Anterior cingulate cortex (tissue), 58 donors: Measurements from ENCODE around the gene ASGR2.
A peak's percentile ranks its signal among the peaks of the same experiment; 100 is the strongest.

Experiments used
- DNase-seq, 58 donors: peaks; one replicate each; lab custom pipeline; 2025; lab: John Stamatoyannopoulos, UW

ASGR2 gene

DNA sequence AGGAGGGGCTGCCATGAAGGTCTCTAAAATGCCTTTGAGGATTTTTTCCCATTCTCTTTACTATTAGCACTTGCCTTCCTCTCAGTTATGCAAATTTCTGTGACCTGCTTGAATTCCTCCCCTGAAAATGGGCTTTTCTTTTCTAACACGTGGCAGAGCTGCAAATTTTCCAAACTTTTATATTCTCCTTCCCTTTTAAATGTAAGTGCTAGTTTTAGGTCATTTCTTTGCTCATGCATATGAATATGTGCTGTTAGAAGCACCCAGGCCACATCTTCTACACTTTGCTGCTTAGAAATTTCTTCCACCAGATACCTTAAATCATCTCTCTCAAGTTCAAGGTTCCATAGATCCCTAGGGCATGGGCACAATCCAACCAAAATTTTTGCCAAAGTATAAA lies 46.4 kb downstream of the ASGR2 start:
- DNase-seq, result no peak

DNA sequence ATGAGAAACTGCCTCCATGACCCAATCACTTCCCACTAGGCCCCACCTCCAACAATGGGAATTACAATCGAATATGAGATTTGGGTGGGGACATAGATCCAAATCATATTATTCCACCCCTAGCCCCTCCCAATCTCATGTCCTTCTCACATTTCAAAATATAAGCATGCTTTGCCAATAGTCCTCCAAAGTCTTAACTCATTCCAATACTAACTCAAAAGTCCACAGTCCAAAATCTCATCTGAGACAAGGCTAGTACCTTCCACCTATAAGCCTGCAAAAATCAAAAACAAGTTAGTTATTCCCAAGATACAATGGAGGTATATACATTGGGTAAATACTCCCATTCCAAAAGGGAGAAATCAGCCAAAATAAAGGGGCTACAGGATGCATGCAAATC lies 47.4 kb downstream of the ASGR2 start:
- no peak for DNase-seq

DNA sequence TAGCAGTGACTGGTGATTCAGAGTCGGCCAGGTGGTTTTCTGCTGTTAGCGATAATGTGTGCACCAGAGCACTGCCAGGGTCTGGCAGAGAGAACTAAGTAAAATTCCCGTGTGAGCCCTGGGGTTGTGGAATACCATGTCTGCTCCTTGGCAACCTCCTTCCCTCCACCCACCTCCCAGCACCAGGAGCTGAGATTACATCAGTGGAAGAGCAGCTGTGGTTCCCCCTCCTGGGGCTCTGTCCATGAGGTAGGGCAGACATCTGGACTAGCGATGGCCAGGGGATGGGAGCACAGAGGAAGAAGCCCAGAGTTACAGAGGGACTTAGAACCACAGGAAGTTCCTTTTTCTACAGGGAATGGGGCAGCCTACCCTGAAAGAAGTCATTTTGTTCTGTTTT lies 50.4 kb downstream of the ASGR2 start:
- DNase-seq, result peak in 5 of 58 donors; percentile 19 to 59 (median 31)

DNA sequence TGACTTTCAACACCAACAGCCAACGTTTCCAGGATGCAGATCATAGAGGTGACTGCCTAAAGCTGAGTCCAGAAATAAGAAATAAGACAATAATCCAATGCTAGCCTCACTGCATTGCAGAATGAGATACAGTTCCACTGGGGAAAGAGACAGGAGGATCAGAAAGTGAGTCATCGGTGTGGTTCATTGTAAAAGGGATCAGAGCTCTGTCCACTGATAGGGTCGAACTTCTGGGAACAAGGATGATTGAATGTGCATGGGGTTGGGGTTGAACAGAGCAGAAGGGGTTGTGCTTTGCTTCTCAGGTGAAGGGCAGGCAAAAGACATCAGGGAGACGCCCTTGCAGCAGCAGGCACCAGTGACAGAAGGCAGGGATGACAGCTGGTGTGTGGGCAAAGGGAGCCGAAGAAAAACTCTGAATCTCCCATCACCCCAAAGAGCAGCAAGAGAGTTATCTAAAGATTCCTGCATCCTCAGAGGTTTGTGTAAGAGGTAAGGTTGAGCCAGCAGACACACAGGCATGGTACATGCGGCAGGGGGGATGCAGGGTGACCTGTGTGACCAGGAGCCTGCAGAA lies 51.0 kb downstream of the ASGR2 start:
- peak in 19 of 58 donors; percentile 11 to 66 (median 29) for DNase-seq

DNA sequence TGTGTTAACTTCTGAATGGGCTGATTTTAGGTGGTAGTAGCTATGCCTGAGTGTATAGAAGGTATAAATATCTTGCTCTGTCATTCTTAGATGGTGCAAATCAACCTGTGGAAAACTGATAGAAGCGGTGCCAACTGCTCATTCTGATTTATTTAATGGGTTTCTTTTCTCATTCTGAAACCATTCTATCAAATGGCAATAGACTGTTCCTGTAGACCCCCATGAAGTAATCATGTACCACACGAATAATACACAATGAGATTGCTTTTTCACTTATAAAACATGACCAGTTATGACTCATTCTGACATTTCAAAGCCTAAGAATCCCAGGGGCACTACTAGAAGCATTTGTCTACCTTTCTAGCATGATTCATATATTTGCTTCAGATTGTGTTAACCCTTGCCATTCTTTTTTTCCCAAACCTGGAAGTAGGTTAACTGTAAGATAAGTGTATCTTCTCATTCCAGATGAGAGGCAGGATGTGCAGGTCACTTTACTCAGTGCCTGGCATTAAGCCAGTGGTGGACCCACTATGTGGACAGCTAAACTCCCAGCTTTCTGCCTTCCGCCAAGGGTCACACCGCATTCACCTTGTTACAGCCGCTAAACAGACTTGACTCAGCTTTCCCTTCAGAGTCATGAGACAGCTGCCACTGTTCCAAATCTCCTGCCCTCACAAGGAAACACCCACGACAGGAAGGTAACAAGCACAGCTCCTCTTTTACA lies 54.3 kb downstream of the ASGR2 start:
- peak in 1 of 58 donors; percentile 14 for DNase-seq

DNA sequence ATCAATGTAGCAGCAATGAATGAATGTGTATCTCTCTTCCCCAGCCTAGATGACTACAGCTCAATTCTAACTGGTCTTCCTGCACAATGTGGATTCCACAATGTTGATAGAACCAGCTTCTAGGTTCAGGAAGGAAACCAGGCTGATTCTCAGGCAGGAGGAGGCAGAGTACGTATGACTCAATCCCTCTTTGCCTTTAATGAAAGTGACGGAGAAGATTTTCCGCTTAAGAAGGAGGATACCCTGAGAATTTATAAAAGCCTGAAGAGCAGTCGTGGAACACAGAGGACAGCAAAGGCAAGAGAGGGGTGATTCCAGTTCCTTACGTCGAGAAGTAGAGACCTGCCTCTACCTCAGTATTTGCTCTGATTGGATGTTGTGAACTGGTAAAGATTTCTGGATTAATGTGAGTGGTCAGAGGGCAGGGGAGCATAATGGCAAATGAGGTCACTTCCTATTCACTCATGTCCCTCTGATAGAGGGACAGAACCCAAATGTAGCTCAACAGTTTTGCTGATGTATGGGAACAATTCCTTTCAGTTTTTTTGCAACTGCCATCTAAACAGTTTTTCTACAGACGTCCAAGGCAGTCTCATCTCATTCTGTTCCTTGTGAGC lies 55.7 kb downstream of the ASGR2 start:
- DNase-seq, result no peak

DNA sequence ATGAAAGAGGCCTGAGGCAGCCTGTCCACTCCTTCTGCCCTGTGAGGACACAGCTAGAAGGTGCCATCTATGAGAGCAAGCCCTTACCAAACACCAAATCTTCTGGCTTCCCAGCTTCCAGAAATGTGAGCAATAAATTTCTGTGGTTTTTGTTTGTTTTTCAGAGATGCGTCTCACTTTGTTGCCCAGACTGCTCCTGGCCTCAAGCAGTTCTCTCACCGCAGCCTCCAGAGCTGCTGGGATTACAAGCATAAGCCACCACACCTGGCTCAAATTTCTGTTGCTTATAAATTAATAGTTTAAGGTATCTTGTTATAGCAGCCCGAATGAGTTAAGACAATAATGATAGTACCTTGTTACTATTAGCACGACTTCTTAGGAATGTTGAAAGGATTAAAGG lies 58.2 kb downstream of the ASGR2 start:
- no peak for DNase-seq
